WERI-Rb-1 (cell line): ENCODE results near the gene TRPC6.
A peak's percentile ranks its signal among the peaks of the same experiment; 100 is the strongest.

Experiments
- DNase-seq: peaks from one replicate; pipeline ENCODE4 v3.0.0-alpha.2; 2020
- H3K27ac ChIP-seq: fragments of 250-450 bp; sonication (Bioruptor Pico); 2 replicates; pipeline ENCODE4 v1.5.1; 2020; ENCODE audit warnings: mild to moderate bottlenecking, moderate library complexity
- H3K27me3 ChIP-seq: fragments of 250-450 bp; sonication (Bioruptor Pico); 2 replicates; pipeline ENCODE4 v1.5.1; 2021; ENCODE audit warnings: mild to moderate bottlenecking, low read depth, moderate library complexity; ENCODE audit not compliant: insufficient read depth, severe bottlenecking
- H3K36me3 ChIP-seq: fragments of 250-450 bp; sonication (Bioruptor Pico); 2 replicates; pipeline ENCODE4 v1.5.1; 2020; ENCODE audit warnings: mild to moderate bottlenecking, moderate library complexity
- H3K4me3 ChIP-seq: 2 replicates; pipeline ENCODE4 v1.5.1; 2011; ENCODE audit warnings: low read depth, mild to moderate bottlenecking, control low read depth, low read length
- H3K9me3 ChIP-seq: fragments of 250-450 bp; sonication (Bioruptor Pico); 2 replicates; pipeline ENCODE4 v1.5.1; 2021; ENCODE audit warnings: mild to moderate bottlenecking, moderate library complexity; ENCODE audit not compliant: severe bottlenecking
- CTCF ChIP-seq: IDR thresholded peaks from 2 replicates; pipeline ENCODE4 v1.5.1; 2011; ENCODE audit warnings: low read depth, mild to moderate bottlenecking, control low read depth, inconsistent platforms, low read length

TRPC6 gene

GRCh38 chr11:101577461-101577860, 6.3 kb downstream of the TRPC6 start:
- DNase-seq, result no peak
- peaks cover 20% of the 10 kb centered on the region for H3K27me3 ChIP-seq
- H3K4me3 ChIP-seq, result no peak overlapping the region
- H3K27ac ChIP-seq, result no peak overlapping the region
- H3K36me3 ChIP-seq, result no peaks in the 10 kb centered on the region
- no peaks in the 10 kb centered on the region for H3K9me3 ChIP-seq
- no peak for TF ChIP-seq CTCF

- Histone ChIP-seq H3K9me3 (no peaks in the 10 kb centered on the region), H3K36me3 (no peaks in the 10 kb centered on the region), H3K27me3 (peaks cover 10% of the 10 kb centered on the region), H3K4me3 (no peak overlapping the region), H3K27ac (no peak overlapping the region)
- no peak for DNase-seq
- no peak for TF ChIP-seq CTCF
Measured at GRCh38 chr11:101576456-101576855, 7.4 kb downstream of the TRPC6 start.

- Histone ChIP-seq H3K27ac (no peak overlapping the region), H3K9me3 (no peaks in the 10 kb centered on the region), H3K36me3 (no peaks in the 10 kb centered on the region), H3K4me3 (no peak overlapping the region), H3K27me3 (no peaks in the 10 kb centered on the region)
- TF ChIP-seq CTCF, result no peak
- no peak for DNase-seq
Measured at GRCh38 chr11:101574886-101575285, 8.9 kb downstream of the TRPC6 start.

GRCh38 chr11:101567071-101567470, 16.7 kb downstream of the TRPC6 start:
- no peak overlapping the region for H3K27ac ChIP-seq
- no peak overlapping the region for H3K4me3 ChIP-seq
- H3K36me3 ChIP-seq, result no peaks in the 10 kb centered on the region
- no peak for TF ChIP-seq CTCF
- no peaks in the 10 kb centered on the region for H3K9me3 ChIP-seq
- peak; percentile 4 for DNase-seq
- H3K27me3 ChIP-seq, result no peaks in the 10 kb centered on the region

- H3K4me3 ChIP-seq, result no peak overlapping the region
- no peak for TF ChIP-seq CTCF
- H3K36me3 ChIP-seq, result no peaks in the 10 kb centered on the region
Measured at GRCh38 chr11:101566626-101567025, 17.2 kb downstream of the TRPC6 start.

GRCh38 chr11:101563166-101563565, 20.6 kb downstream of the TRPC6 start:
- no peaks in the 10 kb centered on the region for H3K36me3 ChIP-seq
- H3K27ac ChIP-seq, result no peak overlapping the region
- no peak for TF ChIP-seq CTCF
- H3K4me3 ChIP-seq, result no peak overlapping the region
- no peaks in the 10 kb centered on the region for H3K9me3 ChIP-seq
- DNase-seq, result no peak
- H3K27me3 ChIP-seq, result no peaks in the 10 kb centered on the region

More at GRCh38 chr11:101566626-101567025, 17.2 kb downstream of the TRPC6 start:
- no peak overlapping the region for H3K27ac ChIP-seq
- DNase-seq, result no peak
- no peaks in the 10 kb centered on the region for H3K9me3 ChIP-seq
- no peaks in the 10 kb centered on the region for H3K27me3 ChIP-seq
